IMR-90 (cell line): ENCODE results near the gene HOXC6. TPM values are rescaled to one million over a fixed set of nuclear protein-coding genes. Genes with fewer than 3 reads are reported as not detected.

ENCODE experiments used
- ATAC-seq: fragments of 200-7000 bp; cut with Tn5 transposase; 2 replicates; pipeline ENCODE4 v1.9.1; 2020; ENCODE audit warnings: low read depth, mild to moderate bottlenecking, moderate library complexity
- BruUV-seq: library from RNA; stranded (reverse); fragments of 400-500 nt; replicated peaks from 2 replicates; lab custom pipeline; 2021; lab: Mats Ljungman, UMichigan
- CTCF ChIA-PET: fragments of 300-600 bp; formaldehyde crosslinking; extraction: SDS; loops from one replicate; lab custom pipeline; 2021; ENCODE audit warnings: antibody characterized with exemption; lab: Yijun Ruan, JAX
- POLR2A ChIA-PET: fragments of 300-600 bp; sonication (Branson Sonifier 250); formaldehyde crosslinking; loops from one replicate; lab custom pipeline; 2022; ENCODE audit warnings: antibody characterized with exemption; ENCODE audit not compliant: unreplicated experiment; lab: Charles Lee
- DNase-seq: peaks from one replicate; pipeline ENCODE4 v3.0.0; 2013
- H2AFZ ChIP-seq: replicated peaks from 2 replicates; pipeline ENCODE3; 2013; ENCODE audit warnings: low read length, mild to moderate bottlenecking; ENCODE audit not compliant: poor library complexity
- H2AK5ac ChIP-seq: 2 replicates; pipeline ENCODE4 v1.6.1; 2013; ENCODE audit warnings: low read depth, low read length, inconsistent platforms
- H2AK9ac ChIP-seq: replicated peaks from 2 replicates; pipeline ENCODE3; 2013; ENCODE audit warnings: mild to moderate bottlenecking, low read depth, low read length, moderate library complexity; ENCODE audit not compliant: poor library complexity
- H2BK120ac ChIP-seq: 2 replicates; pipeline ENCODE4 v1.6.1; 2013; ENCODE audit warnings: low read depth, low read length, inconsistent platforms
- H2BK15ac ChIP-seq: 3 replicates; pipeline ENCODE4 v1.6.1; 2013; ENCODE audit warnings: low read depth, low read length, inconsistent platforms
- H2BK20ac ChIP-seq: 2 replicates; pipeline ENCODE4 v1.6.1; 2013; ENCODE audit warnings: low read depth, mild to moderate bottlenecking, inconsistent platforms, low read length, moderate library complexity
- H2BK5ac ChIP-seq: 2 replicates; pipeline ENCODE4 v1.6.1; 2013; ENCODE audit warnings: mild to moderate bottlenecking, low read depth, low read length, inconsistent platforms; ENCODE audit not compliant: poor library complexity, severe bottlenecking
- H3K14ac ChIP-seq: replicated peaks from 2 replicates; pipeline ENCODE4 v1.6.1; 2013; ENCODE audit warnings: low read depth, low read length, inconsistent platforms
- H3K18ac ChIP-seq: 2 replicates; pipeline ENCODE4 v1.6.1; 2013; ENCODE audit warnings: low read depth, low read length, control low read depth
- H3K23ac ChIP-seq: 2 replicates; pipeline ENCODE4 v1.6.1; 2013; ENCODE audit warnings: low read depth, low read length, inconsistent platforms
- H3K27ac ChIP-seq: 2 replicates; pipeline ENCODE4 v1.5.1; 2013; ENCODE audit warnings: mild to moderate bottlenecking, control low read depth, low read length; ENCODE audit not compliant: insufficient read depth
- H3K27me3 ChIP-seq: 2 replicates; pipeline ENCODE4 v1.6.1; 2013; ENCODE audit warnings: low read length; ENCODE audit not compliant: control insufficient read depth, insufficient read depth
- H3K36me3 ChIP-seq: 2 replicates; pipeline ENCODE4 v1.6.1; 2013; ENCODE audit warnings: low read length, mixed read lengths; ENCODE audit not compliant: control insufficient read depth, insufficient read depth
- H3K4ac ChIP-seq: 2 replicates; pipeline ENCODE4 v1.6.1; 2013; ENCODE audit warnings: low read depth, low read length, inconsistent platforms
- H3K4me1 ChIP-seq: 2 replicates; pipeline ENCODE4 v1.6.1; 2013; ENCODE audit warnings: low read length, mixed read lengths; ENCODE audit not compliant: control insufficient read depth, insufficient read depth
- H3K4me2 ChIP-seq: 2 replicates; pipeline ENCODE4 v1.6.1; 2013; ENCODE audit warnings: low read depth, mild to moderate bottlenecking, control low read depth, low read length, moderate library complexity
- H3K4me3 ChIP-seq: 2 replicates; pipeline ENCODE4 v1.5.1; 2013; ENCODE audit warnings: low read depth, mild to moderate bottlenecking, control low read depth, low read length, moderate library complexity; ENCODE audit not compliant: insufficient read depth
- H3K56ac ChIP-seq: 2 replicates; pipeline ENCODE4 v1.6.1; 2013; ENCODE audit warnings: low read length, inconsistent platforms; ENCODE audit not compliant: insufficient read depth; ENCODE audit errors: extremely low read depth
- H3K79me1 ChIP-seq, 2 experiments: 2 replicates each; pipeline ENCODE4 v1.6.1; 2013; ENCODE audit warnings: low read length in 2 of 2, inconsistent platforms in 1 of 2, low read depth in 1 of 2
- H3K9ac ChIP-seq: 2 replicates; pipeline ENCODE4 v1.6.1; 2013; ENCODE audit warnings: low read depth, low read length, control low read depth
- H3K9me1 ChIP-seq: 2 replicates; pipeline ENCODE4 v1.6.1; 2013; ENCODE audit warnings: low read length, inconsistent platforms; ENCODE audit not compliant: insufficient read depth
- H3K9me3 ChIP-seq: 2 replicates; pipeline ENCODE4 v1.6.1; 2013; ENCODE audit warnings: low read length; ENCODE audit not compliant: control insufficient read depth, insufficient read depth
- H4K20me1 ChIP-seq: 2 replicates; pipeline ENCODE4 v1.6.1; 2013; ENCODE audit warnings: low read length, inconsistent platforms; ENCODE audit not compliant: insufficient read depth
- H4K5ac ChIP-seq: 2 replicates; pipeline ENCODE4 v1.6.1; 2013; ENCODE audit warnings: mild to moderate bottlenecking, low read depth, low read length, control low read depth
- H4K8ac ChIP-seq, 2 experiments: 2 replicates each; pipeline ENCODE4 v1.6.1; 2013; ENCODE audit warnings: low read depth in 2 of 2, low read length in 2 of 2, control low read depth in 1 of 2, inconsistent platforms in 1 of 2
- H4K91ac ChIP-seq: 2 replicates; pipeline ENCODE4 v1.6.1; 2013; ENCODE audit warnings: low read depth, low read length, inconsistent platforms; ENCODE audit not compliant: insufficient read depth
- BHLHE40 ChIP-seq: fragments of 150-350 bp; IDR thresholded peaks from 2 replicates; pipeline ENCODE4 v1.6.1; 2016; ENCODE audit warnings: mild to moderate bottlenecking, low read depth, low read length
- CEBPB ChIP-seq: IDR thresholded peaks from 2 replicates; pipeline ENCODE4 v1.6.1; 2012; ENCODE audit warnings: low read depth, low read length, improper control_type of control experiment
- CHD1 ChIP-seq: IDR thresholded peaks from 2 replicates; pipeline ENCODE4 v1.6.1; 2012; ENCODE audit warnings: low read depth, low read length, improper control_type of control experiment
- MXI1 ChIP-seq: IDR thresholded peaks from 2 replicates; pipeline ENCODE4 v1.6.1; 2012; ENCODE audit warnings: low read depth, mild to moderate bottlenecking, low read length, moderate library complexity, borderline replicate concordance
- POLR2A ChIP-seq: IDR thresholded peaks from 2 replicates; pipeline ENCODE4 v1.6.1; 2012; ENCODE audit warnings: mild to moderate bottlenecking, low read depth, low read length
- RCOR1 ChIP-seq: IDR thresholded peaks from 2 replicates; pipeline ENCODE4 v1.6.1; 2012; ENCODE audit warnings: mild to moderate bottlenecking, low read length, improper control_type of control experiment; ENCODE audit not compliant: insufficient replicate concordance
- RFX5 ChIP-seq: IDR thresholded peaks from 2 replicates; pipeline ENCODE4 v1.8.0; 2012; ENCODE audit warnings: low read depth, mild to moderate bottlenecking, low read length, moderate library complexity
- SMC3 ChIP-seq: fragments of 150-350 bp; IDR thresholded peaks from 2 replicates; pipeline ENCODE4 v1.6.1; 2016; ENCODE audit warnings: low read depth, mild to moderate bottlenecking, antibody characterized with exemption, low read length, moderate library complexity
- WGBS, 2 experiments: methylation state at CpG; one replicate each; pipeline versions ENCODE4 v1.1.5 to v1.1.7; 2013; ENCODE audit warnings: missing lambda C conversion rate in 2 of 2; ENCODE audit not compliant: insufficient read length in 1 of 2; ENCODE audit errors: extremely low coverage in 2 of 2; 5-methylcytosine and 5-hydroxymethylcytosine counted together
- dilution Hi-C: fragments of 300-500 bp; cut with HindIII; formaldehyde crosslinking; loops from one replicate; pipeline ENCODE4 v1.14.3; 2018; ENCODE audit warnings: low sequenced_read_pairs; ENCODE audit not compliant: unreplicated experiment
- in situ Hi-C: fragments of 300-500 bp; cut with MboI; formaldehyde crosslinking; loops from 3 replicates; pipeline ENCODE4 v1.14.3; 2019; ENCODE audit warnings: low sequenced_read_pairs, inconsistent platforms, mixed read lengths
- intact Hi-C: fragments of 100-400 bp; cut with micrococcal nuclease; formaldehyde crosslinking; loops from 2 replicates; pipeline ENCODE4 v1.10.0; 2022
- polyA plus RNA-seq, 3 experiments: library from polyadenylated mRNA; depleted of rRNA; stranded (reverse); fragments of >200 nt; gene quantifications; 2 replicates each; pipeline ENCODE4 v1.2.3, GENCODE V29; 2012; ENCODE audit warnings: low replicate concordance in 1 of 3
- total RNA-seq: library from RNA; depleted of rRNA; stranded (reverse); fragments of >200 nt; gene quantifications from 2 replicates; pipeline ENCODE4 v1.2.3, GENCODE V29; 2012
- TF ChIP-seq, protein P1 (sequence below): conservative IDR thresholded peaks from 2 replicates; pipeline ENCODE4 v1.5.1; 2012; ENCODE audit warnings: mild to moderate bottlenecking, low read depth, low read length, improper control_type of control experiment

HOXC6 gene
- total and polyA plus RNA-seq, 2 of the 4 experiments (the other 2 are of a cell fraction) = 1.1 TPM; not detected in 1

DNA sequence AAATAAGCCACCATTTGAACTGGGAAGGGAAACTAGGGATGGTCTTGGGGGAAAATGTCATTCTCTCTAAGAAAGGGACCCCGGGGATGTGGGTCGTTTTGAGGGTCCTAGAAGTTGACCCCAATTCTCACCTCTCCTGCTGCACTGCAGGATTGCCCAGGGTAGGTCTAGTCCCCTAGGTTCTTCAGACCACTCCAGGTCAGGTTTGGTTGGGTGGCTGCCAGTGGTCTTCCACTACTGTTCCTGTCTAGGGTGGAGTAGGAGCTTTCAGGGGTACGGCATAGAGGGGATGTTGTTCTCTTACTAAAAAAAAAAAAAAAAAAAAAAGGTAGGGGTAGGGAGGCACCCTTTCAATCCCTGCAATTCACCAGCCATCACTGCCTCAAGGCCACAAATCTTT, 12.2 kb upstream of the HOXC6 start:
- no peak overlapping the region for H3K4me3 ChIP-seq
- no peaks in the 10 kb centered on the region for H3K36me3 ChIP-seq
- no peak overlapping the region for H2AFZ ChIP-seq
- H3K18ac ChIP-seq = no peak overlapping the region
- no CpG with 5 or more reads among the region's 3 CpGs for WGBS, 2 experiments
- intact Hi-C loops (no loop called here), in situ Hi-C loops (no loop called here), dilution Hi-C loops (no loop called here)
- no peak overlapping the region for H3K4ac ChIP-seq
- no peak overlapping the region for H2AK9ac ChIP-seq
- H3K9ac ChIP-seq = no peak overlapping the region
- no TSS peak for BruUV-seq
- H3K14ac ChIP-seq = no peak overlapping the region
- H3K27me3 ChIP-seq = peaks cover 88% of the 10 kb centered on the region
- H3K9me3 ChIP-seq = peaks cover 4% of the 10 kb centered on the region
- ATAC-seq (no peak), DNase-seq (no peak)
- no peaks in the 10 kb centered on the region for H3K4me1 ChIP-seq
- TF ChIP-seq RCOR1 (no peak), CHD1 (no peak), POLR2A (no peak), MXI1 (no peak), SMC3 (no peak), CEBPB (no peak), RFX5 (no peak), BHLHE40 (no peak)
- TF ChIP-seq, protein P1, sequence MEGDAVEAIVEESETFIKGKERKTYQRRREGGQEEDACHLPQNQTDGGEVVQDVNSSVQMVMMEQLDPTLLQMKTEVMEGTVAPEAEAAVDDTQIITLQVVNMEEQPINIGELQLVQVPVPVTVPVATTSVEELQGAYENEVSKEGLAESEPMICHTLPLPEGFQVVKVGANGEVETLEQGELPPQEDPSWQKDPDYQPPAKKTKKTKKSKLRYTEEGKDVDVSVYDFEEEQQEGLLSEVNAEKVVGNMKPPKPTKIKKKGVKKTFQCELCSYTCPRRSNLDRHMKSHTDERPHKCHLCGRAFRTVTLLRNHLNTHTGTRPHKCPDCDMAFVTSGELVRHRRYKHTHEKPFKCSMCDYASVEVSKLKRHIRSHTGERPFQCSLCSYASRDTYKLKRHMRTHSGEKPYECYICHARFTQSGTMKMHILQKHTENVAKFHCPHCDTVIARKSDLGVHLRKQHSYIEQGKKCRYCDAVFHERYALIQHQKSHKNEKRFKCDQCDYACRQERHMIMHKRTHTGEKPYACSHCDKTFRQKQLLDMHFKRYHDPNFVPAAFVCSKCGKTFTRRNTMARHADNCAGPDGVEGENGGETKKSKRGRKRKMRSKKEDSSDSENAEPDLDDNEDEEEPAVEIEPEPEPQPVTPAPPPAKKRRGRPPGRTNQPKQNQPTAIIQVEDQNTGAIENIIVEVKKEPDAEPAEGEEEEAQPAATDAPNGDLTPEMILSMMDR = no peak
- CTCF ChIA-PET = interaction anchor here (0.6 to 1.0 kb wide), 2 partner anchors 8 to 177 kb away, joined by 3 to 4 read pairs; no protein-coding TSS in a partner anchor
- no peaks in the 10 kb centered on the region for H4K20me1 ChIP-seq
- no peaks in the 10 kb centered on the region for H3K79me1 ChIP-seq
- H2BK15ac ChIP-seq = no peak overlapping the region
- no peak overlapping the region for H2BK5ac ChIP-seq
- H4K5ac ChIP-seq = no peak overlapping the region; the same call in 1 of the 2 replicates
- no peak overlapping the region for H4K91ac ChIP-seq
- H2BK20ac ChIP-seq = no peak overlapping the region
- H3K56ac ChIP-seq = no peak overlapping the region
- H3K27ac ChIP-seq = no peak overlapping the region
- no peaks in the 10 kb centered on the region for H3K9me1 ChIP-seq
- no peak overlapping the region for H2AK5ac ChIP-seq
- no peak overlapping the region for H2BK120ac ChIP-seq
- no peak overlapping the region for H3K23ac ChIP-seq
- H3K4me2 ChIP-seq = no peak overlapping the region
- no peak overlapping the region; a peak in 1 of 4 replicates for H4K8ac ChIP-seq
- POLR2A ChIA-PET = no interaction called here
